Adrenal gland (tissue), 12 donors: ENCODE measurements around the gene NAT10. TPM values are rescaled to one million over a fixed set of nuclear protein-coding genes. Genes with fewer than 3 reads are reported as not detected.

ENCODE experiments used
- DNase-seq, 7 donors: peaks; one replicate each; pipeline ENCODE4 v3.0.0-alpha.2; 2019 to 2020
- H3K27ac ChIP-seq, 5 donors: fragments of 200-600 bp; sonication (generic) in 4 of 5; 1 replicate in 3 of 5; 2 replicates in 2 of 5; pipeline versions ENCODE4 v1.5.1 to v1.8.0; 2016 to 2020; ENCODE audit warnings: mild to moderate bottlenecking in 1 of 5
- H3K27me3 ChIP-seq: fragments of 200-600 bp; 2 replicates; pipeline ENCODE4 v1.8.0; 2021
- H3K36me3 ChIP-seq, 2 donors: fragments of 200-600 bp; replicated peaks in 1 of 2; 1 replicate in 1 of 2; 2 replicates in 1 of 2; pipeline versions ENCODE4 v1.5.1 to v1.8.0; 2018 to 2022
- H3K4me1 ChIP-seq, 2 donors: fragments of 200-600 bp; replicated peaks in 1 of 2; 1 replicate in 1 of 2; 2 replicates in 1 of 2; pipeline versions ENCODE4 v1.5.1 to v1.8.0; 2018 to 2021
- H3K4me3 ChIP-seq, 4 donors: fragments of 200-600 bp; sonication (generic) in 3 of 4; one replicate each; pipeline ENCODE4 v1.5.1; 2016 to 2018
- H3K9me3 ChIP-seq, 3 donors: fragments of 200-600 bp; sonication (generic) in 1 of 3; replicated peaks in 1 of 3; 1 replicate in 2 of 3; 2 replicates in 1 of 3; pipeline versions ENCODE4 v1.5.1 to v1.8.0; 2016 to 2021
- POLR2A ChIP-seq, 2 donors: fragments of 450-650 bp; IDR thresholded peaks; one replicate each; pipeline ENCODE4 v1.6.1; 2017; ENCODE audit warnings: antibody characterized with exemption in 2 of 2, mild to moderate bottlenecking in 2 of 2, moderate library complexity in 1 of 2
- WGBS, 4 donors: extraction: QIAGEN DNeasy Blood & Tissue Kit in 2 of 4; methylation state at CpG; one replicate each; pipeline versions ENCODE4 v1.1.5 to v1.1.7; 2013 to 2017; 5-methylcytosine and 5-hydroxymethylcytosine counted together
- intact Hi-C, 2 donors: fragments of 100-400 bp; cut with DNase I; formaldehyde crosslinking; loops; one replicate each; pipeline versions ENCODE4 v1.14.1 to v1.15.0; 2022 to 2023
- polyA plus RNA-seq, 3 donors: library from polyadenylated mRNA; stranded (reverse); fragments of 200-250 nt in 2 of 3; fragments of 350-450 nt in 1 of 3; fragmentation: Illumina TruSeq in 1 of 3; extraction: RNeasy Lipid Tissue Mini Kit (QIAGEN cat#74804) in 1 of 3; gene quantifications; one replicate each; pipeline ENCODE4 v1.2.3, GENCODE V29; 2013 to 2014
- total RNA-seq, 9 donors: library from RNA; depleted of rRNA in 4 of 9; stranded (reverse); fragments of >200 nt in 4 of 9; fragments of 120-200 nt in 1 of 9; fragmentation: NEBNext Ultra II Directional in 1 of 9; extraction: Animal tissue kit (Norgen Biotek cat#: 25700) in 1 of 9; gene quantifications; one replicate each; pipeline versions ENCODE4 v1.1.0 to v1.2.4, GENCODE V29; 2013 to 2023
- TF ChIP-seq, protein P1 (sequence below), 6 experiments: fragments of 450-650 bp in 4 of 6; fragments of 200-600 bp in 2 of 6; sonication (generic) in 1 of 6; IDR thresholded peaks; 1 replicate in 5 of 6; 2 replicates in 1 of 6; pipeline versions ENCODE4 v1.5.1 to v1.8.0; 2016 to 2021; ENCODE audit warnings: antibody characterized with exemption in 6 of 6, mild to moderate bottlenecking in 2 of 6, moderate library complexity in 1 of 6
- donor health status: healthy with polysubstance abuse.
- donor health status: Bipolar disorder and iron deficiency.
- donor health status: DM: yes; HTN: yes; CAD: no.
- donor health status: DM: no; HTN: no; CAD: no.
- donor health status: DM: no; HTN: no; CAD: no.
- donor health status: DM: yes; HTN: yes; CAD: no.

NAT10 gene
- total and polyA plus RNA-seq, 12 donors = 16.8 to 65.2 (median 45.5) TPM

- no peak for TF ChIP-seq POLR2A (IDR thresholded peaks at IDR 0.05)
- TF ChIP-seq, protein P1, sequence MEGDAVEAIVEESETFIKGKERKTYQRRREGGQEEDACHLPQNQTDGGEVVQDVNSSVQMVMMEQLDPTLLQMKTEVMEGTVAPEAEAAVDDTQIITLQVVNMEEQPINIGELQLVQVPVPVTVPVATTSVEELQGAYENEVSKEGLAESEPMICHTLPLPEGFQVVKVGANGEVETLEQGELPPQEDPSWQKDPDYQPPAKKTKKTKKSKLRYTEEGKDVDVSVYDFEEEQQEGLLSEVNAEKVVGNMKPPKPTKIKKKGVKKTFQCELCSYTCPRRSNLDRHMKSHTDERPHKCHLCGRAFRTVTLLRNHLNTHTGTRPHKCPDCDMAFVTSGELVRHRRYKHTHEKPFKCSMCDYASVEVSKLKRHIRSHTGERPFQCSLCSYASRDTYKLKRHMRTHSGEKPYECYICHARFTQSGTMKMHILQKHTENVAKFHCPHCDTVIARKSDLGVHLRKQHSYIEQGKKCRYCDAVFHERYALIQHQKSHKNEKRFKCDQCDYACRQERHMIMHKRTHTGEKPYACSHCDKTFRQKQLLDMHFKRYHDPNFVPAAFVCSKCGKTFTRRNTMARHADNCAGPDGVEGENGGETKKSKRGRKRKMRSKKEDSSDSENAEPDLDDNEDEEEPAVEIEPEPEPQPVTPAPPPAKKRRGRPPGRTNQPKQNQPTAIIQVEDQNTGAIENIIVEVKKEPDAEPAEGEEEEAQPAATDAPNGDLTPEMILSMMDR (IDR thresholded peaks at IDR 0.05) = no peak
- Histone ChIP-seq H3K27me3 (no peaks in the 10 kb centered on the region), H3K36me3 (no peaks in the 10 kb centered on the region), H3K4me3 (no peak overlapping the region), H3K9me3 (no peaks in the 10 kb centered on the region), H3K27ac (no peak overlapping the region), H3K4me1 (peaks cover 0 to 9% of the 10 kb centered on the region in 2 donors)
- DNase-seq = no peak
- 75 to 88% (median 85%) methylated on average over 13 to 15 of the region's 15 CpGs for WGBS, 4 donors
- intact Hi-C loops = no loop called here
Observed at GRCh38 chr11:34155057-34155756, 49.8 kb downstream of the NAT10 start.

DNA sequence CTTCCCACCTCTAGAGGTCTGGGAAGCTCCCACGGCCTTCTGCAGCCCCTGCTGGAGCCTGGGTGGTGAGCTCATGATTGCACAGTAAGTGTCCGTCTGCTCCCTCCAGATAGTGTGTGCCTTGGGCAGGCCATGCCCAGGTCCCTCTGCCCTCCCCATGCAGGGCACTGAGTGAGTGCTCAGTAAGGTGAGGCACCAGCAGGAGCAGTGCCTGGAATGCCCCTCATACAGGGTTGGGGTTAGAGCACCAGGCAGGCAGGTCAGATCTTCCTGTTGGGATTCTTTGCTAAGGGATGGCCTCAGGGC, 50.3 kb downstream of the NAT10 start:
- H3K27ac ChIP-seq = no peak overlapping the region
- TF ChIP-seq, protein P1 (IDR thresholded peaks at IDR 0.05) = no peak
- no peak for TF ChIP-seq POLR2A (IDR thresholded peaks at IDR 0.05)
- WGBS, 4 donors = 50 to 100% (median 86%) methylated on average over 1 to 2 of the region's 2 CpGs
- H3K27me3 ChIP-seq = no peaks in the 10 kb centered on the region
- no peaks in the 10 kb centered on the region for H3K36me3 ChIP-seq
- intact Hi-C loops = no loop called here
- no peak for DNase-seq
- no peak overlapping the region for H3K4me3 ChIP-seq
- H3K4me1 ChIP-seq = peaks cover 0 to 4% of the 10 kb centered on the region in 2 donors
- no peaks in the 10 kb centered on the region for H3K9me3 ChIP-seq

- peak overlapping the region in 2 of 5 donors; percentile 8 to 10 for H3K27ac ChIP-seq
- TF ChIP-seq, protein P1 (IDR thresholded peaks at IDR 0.05) = no peak
- TF ChIP-seq POLR2A (IDR thresholded peaks at IDR 0.05) = no peak
- no peaks in the 10 kb centered on the region for H3K36me3 ChIP-seq
- H3K4me3 ChIP-seq = no peak overlapping the region
- 77 to 80% (median 77%) methylated on average over 2 to 9 of the region's 9 CpGs; no CpG with 5 or more reads in 1 of the 4 donors for WGBS, 4 donors
- H3K9me3 ChIP-seq = no peaks in the 10 kb centered on the region
- peaks cover 3 to 4% of the 10 kb centered on the region in 2 donors for H3K4me1 ChIP-seq
- intact Hi-C loops = no loop called here
- no peaks in the 10 kb centered on the region for H3K27me3 ChIP-seq
- peak in 5 of 7 donors; percentile 45 to 65 (median 54) for DNase-seq
Observed at GRCh38 chr11:34157163-34157562, 51.7 kb downstream of the NAT10 start.

DNA sequence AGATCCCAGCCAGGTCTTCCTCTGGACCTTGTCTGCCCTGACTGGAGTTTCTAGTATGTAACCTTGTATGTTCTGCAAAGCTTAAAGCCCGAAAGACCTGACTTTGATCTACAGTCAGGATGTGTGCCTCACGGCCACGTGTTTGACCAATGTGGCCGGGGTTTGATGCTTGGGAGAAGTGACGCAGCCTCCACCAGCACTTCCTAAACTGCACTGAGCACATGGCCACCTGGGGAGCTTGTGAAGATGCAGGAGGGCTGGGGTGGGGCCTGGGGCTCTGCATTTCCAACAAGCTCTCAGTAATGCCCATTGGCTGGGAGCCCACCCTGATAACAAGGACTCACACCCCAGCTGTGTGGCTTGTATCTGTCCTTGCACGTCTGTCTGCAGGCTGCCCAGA, 53.2 kb downstream of the NAT10 start:
- Histone ChIP-seq H3K9me3 (no peaks in the 10 kb centered on the region), H3K27me3 (no peaks in the 10 kb centered on the region), H3K27ac (no peak overlapping the region), H3K36me3 (no peaks in the 10 kb centered on the region), H3K4me1 (peaks cover 3 to 4% of the 10 kb centered on the region in 2 donors), H3K4me3 (no peak overlapping the region)
- WGBS, 4 donors = 50 to 100% (median 74%) methylated on average over 1 to 6 of the region's 6 CpGs
- no peak for DNase-seq
- TF ChIP-seq, protein P1 (IDR thresholded peaks at IDR 0.05) = no peak
- no peak for TF ChIP-seq POLR2A (IDR thresholded peaks at IDR 0.05)
- intact Hi-C loops = no loop called here
